ENCODE results near the gene HOMER3. TPM values are rescaled to one million over a fixed set of nuclear protein-coding genes. Genes with fewer than 3 reads are reported as not detected.
A peak's percentile ranks its signal among the peaks of the same experiment; 100 is the strongest.

The HOMER3 gene
- total and polyA plus RNA-seq, 9 of the 15 experiments (the other 6 are each of a cell fraction or from before 2014, with no cell fraction given) = 1.3 to 5.1 (median 3.7) TPM; not detected in 2

DNA sequence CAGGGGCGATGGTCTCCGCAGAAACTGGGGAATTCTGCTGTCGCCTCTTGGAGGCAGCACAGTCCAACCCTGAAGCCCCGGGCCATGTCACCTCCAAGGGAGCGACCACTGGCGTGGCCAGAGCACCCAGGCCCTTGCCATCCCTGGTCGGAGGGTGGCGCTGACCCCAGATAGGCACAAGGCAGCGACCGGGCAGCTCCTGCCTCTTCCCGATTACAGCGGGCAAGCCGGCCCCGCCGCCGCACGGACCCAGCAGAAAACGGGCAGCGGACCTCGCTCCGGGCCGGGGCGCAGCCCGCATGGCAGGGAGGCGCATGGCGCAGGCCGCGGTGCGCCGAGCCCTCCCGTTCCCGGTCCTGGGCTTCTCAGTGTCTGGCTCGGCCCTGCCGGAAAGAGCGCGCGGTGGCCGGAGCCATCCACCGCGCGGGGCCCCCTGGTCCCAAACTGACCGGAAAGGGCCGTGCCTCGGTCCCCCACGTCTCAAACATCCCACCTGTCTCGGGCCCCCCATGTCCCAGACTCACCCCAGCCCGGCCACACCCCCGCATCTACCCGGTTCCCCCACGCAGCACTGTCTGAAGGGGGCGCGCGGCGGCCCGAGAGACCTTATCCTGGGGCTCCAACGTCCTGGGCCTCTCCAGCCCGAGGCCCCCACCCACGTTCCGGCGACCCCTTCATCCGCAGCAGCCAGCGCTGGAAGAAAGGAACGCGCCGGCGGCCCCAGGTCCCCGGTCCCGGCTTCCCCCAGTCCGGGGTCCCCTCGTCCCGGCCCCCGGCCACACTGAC is 45.8 kb downstream of the HOMER3 start (continued):
- TF ChIP-seq, protein P1, sequence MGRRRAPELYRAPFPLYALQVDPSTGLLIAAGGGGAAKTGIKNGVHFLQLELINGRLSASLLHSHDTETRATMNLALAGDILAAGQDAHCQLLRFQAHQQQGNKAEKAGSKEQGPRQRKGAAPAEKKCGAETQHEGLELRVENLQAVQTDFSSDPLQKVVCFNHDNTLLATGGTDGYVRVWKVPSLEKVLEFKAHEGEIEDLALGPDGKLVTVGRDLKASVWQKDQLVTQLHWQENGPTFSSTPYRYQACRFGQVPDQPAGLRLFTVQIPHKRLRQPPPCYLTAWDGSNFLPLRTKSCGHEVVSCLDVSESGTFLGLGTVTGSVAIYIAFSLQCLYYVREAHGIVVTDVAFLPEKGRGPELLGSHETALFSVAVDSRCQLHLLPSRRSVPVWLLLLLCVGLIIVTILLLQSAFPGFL (CRISPR knock-in tag; IDR thresholded peaks at IDR 0.05) = no peak
- TF ChIP-seq NCOA1 (IDR thresholded peaks at IDR 0.05; ENCODE audit: low read depth) (no peak), ZNF146 (CRISPR knock-in tag; IDR thresholded peaks at IDR 0.05; ENCODE audit: unreplicated experiment) (no peak), ZFP30 (CRISPR knock-in tag; IDR thresholded peaks at IDR 0.05; ENCODE audit: borderline replicate concordance) (no peak)
- TF ChIP-seq, protein P2, sequence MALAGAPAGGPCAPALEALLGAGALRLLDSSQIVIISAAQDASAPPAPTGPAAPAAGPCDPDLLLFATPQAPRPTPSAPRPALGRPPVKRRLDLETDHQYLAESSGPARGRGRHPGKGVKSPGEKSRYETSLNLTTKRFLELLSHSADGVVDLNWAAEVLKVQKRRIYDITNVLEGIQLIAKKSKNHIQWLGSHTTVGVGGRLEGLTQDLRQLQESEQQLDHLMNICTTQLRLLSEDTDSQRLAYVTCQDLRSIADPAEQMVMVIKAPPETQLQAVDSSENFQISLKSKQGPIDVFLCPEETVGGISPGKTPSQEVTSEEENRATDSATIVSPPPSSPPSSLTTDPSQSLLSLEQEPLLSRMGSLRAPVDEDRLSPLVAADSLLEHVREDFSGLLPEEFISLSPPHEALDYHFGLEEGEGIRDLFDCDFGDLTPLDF (CRISPR knock-in tag; IDR thresholded peaks at IDR 0.05) = no peak
- TF ChIP-seq, protein P3, sequence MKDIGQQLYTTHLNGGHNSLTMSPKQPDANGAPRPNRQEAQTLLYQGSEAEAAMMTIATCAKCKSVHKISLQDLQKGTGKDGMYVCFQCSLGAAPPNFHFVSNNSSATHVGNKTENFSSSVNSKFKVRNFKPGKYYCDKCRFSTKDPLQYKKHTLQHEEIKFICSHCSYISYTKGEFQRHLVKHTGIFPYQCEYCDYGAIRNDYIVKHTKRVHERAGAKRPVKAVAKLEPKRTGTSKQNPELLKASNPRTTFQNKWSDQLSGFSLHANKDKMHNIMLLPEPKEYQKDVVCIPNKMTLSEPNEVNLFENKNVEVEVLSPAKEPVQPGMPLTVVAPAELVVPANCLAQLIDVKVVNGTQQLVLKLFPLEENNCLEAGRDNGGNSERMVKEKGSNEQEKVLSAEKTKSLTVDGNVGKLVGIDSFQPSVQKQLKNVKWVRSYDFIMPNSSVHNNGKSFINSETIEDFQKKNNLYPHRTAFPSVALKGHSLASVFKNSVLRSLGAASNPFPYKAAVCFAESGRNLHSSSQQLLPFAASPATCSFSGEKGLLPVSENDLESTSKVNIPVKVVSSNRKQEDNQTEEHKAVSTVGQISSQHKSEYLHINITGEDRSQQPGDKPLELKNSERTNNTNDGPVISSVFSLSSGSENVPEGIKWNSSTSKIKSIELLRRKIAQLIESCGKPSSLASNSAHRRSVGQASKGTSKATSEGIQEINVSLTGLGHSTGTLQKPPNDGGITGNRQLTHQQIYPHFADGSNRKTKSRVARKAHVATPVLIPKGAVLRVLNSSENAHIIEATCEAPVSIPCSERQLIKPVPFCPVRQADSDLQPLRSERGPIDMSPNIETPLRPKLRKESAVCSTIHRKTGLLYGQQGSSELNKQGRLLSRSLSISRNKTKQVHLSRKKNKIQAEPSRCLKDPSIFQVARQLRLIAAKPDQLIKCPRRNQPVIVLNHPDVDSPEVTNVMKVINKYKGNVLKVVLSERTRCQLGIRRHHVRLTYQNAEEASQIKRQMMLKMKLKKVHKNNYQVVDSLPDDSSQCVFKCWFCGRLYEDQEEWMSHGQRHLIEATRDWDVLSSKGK (CRISPR knock-in tag; IDR thresholded peaks at IDR 0.05) = no peak
- TF ChIP-seq, protein P4, sequence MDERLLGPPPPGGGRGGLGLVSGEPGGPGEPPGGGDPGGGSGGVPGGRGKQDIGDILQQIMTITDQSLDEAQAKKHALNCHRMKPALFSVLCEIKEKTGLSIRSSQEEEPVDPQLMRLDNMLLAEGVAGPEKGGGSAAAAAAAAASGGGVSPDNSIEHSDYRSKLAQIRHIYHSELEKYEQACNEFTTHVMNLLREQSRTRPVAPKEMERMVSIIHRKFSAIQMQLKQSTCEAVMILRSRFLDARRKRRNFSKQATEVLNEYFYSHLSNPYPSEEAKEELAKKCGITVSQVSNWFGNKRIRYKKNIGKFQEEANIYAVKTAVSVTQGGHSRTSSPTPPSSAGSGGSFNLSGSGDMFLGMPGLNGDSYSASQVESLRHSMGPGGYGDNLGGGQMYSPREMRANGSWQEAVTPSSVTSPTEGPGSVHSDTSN (CRISPR knock-in tag; IDR thresholded peaks at IDR 0.05; ENCODE audit: low read depth) = no peak
- TF ChIP-seq, protein P4 (tag; conservative IDR thresholded peaks at IDR 0.05; ENCODE audit: low read depth) = no peak
- TF ChIP-seq, protein P5, sequence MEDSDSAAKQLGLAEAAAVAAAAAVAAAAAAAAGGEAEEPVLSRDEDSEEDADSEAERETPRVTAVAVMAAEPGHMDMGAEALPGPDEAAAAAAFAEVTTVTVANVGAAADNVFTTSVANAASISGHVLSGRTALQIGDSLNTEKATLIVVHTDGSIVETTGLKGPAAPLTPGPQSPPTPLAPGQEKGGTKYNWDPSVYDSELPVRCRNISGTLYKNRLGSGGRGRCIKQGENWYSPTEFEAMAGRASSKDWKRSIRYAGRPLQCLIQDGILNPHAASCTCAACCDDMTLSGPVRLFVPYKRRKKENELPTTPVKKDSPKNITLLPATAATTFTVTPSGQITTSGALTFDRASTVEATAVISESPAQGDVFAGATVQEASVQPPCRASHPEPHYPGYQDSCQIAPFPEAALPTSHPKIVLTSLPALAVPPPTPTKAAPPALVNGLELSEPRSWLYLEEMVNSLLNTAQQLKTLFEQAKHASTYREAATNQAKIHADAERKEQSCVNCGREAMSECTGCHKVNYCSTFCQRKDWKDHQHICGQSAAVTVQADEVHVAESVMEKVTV (CRISPR knock-in tag; IDR thresholded peaks at IDR 0.05) = no peak
- TF ChIP-seq, protein P6, sequence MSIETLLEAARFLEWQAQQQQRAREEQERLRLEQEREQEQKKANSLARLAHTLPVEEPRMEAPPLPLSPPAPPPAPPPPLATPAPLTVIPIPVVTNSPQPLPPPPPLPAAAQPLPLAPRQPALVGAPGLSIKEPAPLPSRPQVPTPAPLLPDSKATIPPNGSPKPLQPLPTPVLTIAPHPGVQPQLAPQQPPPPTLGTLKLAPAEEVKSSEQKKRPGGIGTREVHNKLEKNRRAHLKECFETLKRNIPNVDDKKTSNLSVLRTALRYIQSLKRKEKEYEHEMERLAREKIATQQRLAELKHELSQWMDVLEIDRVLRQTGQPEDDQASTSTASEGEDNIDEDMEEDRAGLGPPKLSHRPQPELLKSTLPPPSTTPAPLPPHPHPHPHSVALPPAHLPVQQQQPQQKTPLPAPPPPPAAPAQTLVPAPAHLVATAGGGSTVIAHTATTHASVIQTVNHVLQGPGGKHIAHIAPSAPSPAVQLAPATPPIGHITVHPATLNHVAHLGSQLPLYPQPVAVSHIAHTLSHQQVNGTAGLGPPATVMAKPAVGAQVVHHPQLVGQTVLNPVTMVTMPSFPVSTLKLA (conservative IDR thresholded peaks at IDR 0.05) = peak in 1 of 2 experiments; percentile 59; a peak in 1 of 4 replicates
